GM12874 (cell line): ENCODE data around the gene ITGAE.

Source experiments
- TF ChIP-seq, protein P1 (sequence below): IDR thresholded peaks from 2 replicates; pipeline ENCODE4 v1.5.1; 2011; ENCODE audit warnings: low read depth, mild to moderate bottlenecking, control low read depth, low read length, moderate library complexity; ENCODE audit not compliant: insufficient read depth

ITGAE gene

GRCh38 chr17:3843935-3844516 lies 43.0 kb upstream of the ITGAE start:
- TF ChIP-seq, protein P1, sequence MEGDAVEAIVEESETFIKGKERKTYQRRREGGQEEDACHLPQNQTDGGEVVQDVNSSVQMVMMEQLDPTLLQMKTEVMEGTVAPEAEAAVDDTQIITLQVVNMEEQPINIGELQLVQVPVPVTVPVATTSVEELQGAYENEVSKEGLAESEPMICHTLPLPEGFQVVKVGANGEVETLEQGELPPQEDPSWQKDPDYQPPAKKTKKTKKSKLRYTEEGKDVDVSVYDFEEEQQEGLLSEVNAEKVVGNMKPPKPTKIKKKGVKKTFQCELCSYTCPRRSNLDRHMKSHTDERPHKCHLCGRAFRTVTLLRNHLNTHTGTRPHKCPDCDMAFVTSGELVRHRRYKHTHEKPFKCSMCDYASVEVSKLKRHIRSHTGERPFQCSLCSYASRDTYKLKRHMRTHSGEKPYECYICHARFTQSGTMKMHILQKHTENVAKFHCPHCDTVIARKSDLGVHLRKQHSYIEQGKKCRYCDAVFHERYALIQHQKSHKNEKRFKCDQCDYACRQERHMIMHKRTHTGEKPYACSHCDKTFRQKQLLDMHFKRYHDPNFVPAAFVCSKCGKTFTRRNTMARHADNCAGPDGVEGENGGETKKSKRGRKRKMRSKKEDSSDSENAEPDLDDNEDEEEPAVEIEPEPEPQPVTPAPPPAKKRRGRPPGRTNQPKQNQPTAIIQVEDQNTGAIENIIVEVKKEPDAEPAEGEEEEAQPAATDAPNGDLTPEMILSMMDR: peak; percentile 68

GRCh38 chr17:3838206-3838605 lies 37.2 kb upstream of the ITGAE start:
- TF ChIP-seq, protein P1: no peak

- TF ChIP-seq, protein P1: no peak
These were observed 35.6 kb upstream of the ITGAE start for GRCh38 chr17:3836551-3836950.

GRCh38 chr17:3835410-3836229 lies 34.6 kb upstream of the ITGAE start:
- TF ChIP-seq, protein P1: no peak

- TF ChIP-seq, protein P1: no peak
These were observed 33.8 kb upstream of the ITGAE start for GRCh38 chr17:3834811-3835210.

- TF ChIP-seq, protein P1: no peak
These were observed 27.9 kb upstream of the ITGAE start for GRCh38 chr17:3828852-3829232.

- TF ChIP-seq, protein P1: no peak
These were observed 27.3 kb upstream of the ITGAE start for GRCh38 chr17:3828151-3828851.
